Stimulated activated CD4-positive, alpha-beta T cell treated with anti-CD3 and anti-CD28 coated beads, Interleukin-1b, Interleukin-23, amount 100 ng/mL, for 4 hours (primary cell): Measurements from ENCODE around the gene ZC3H14.
A peak's percentile ranks its signal among the peaks of the same experiment; 100 is the strongest.

Experiments used
- DNase-seq, 2 donors: peaks; one replicate each; pipeline ENCODE4 v3.0.0-alpha.2; 2020; ENCODE audit warnings: low read depth in 2 of 2

Gene ZC3H14

GRCh38 chr14:88551094-88551870 is 11.6 kb upstream of the ZC3H14 start:
- peak; percentile 34 to 56 for DNase-seq

- DNase-seq, result no peak
Measured at GRCh38 chr14:88551980-88552431, 10.8 kb upstream of the ZC3H14 start.

GRCh38 chr14:88552876-88553275 is 10.0 kb upstream of the ZC3H14 start:
- DNase-seq, result no peak

- no peak for DNase-seq
Measured at GRCh38 chr14:88553886-88554456, 8.9 kb upstream of the ZC3H14 start.

GRCh38 chr14:88554457-88555286 is 8.2 kb upstream of the ZC3H14 start, which contains the start of gene PTPN21:
TSS of gene PTPN21 (minus strand) at chr14:88555007. CDS start at chr14:88550417, 4,590 bp downstream.
- DNase-seq, result peak in 1 of 2 donors; percentile 9

- no peak for DNase-seq
Measured at GRCh38 chr14:88556581-88556980, 6.3 kb upstream of the ZC3H14 start.

- no peak for DNase-seq
Measured at GRCh38 chr14:88559852-88560251, 3.0 kb upstream of the ZC3H14 start.

GRCh38 chr14:88562532-88562830 is 356 bp upstream of the ZC3H14 start:
- no peak for DNase-seq

- DNase-seq, result no peak
Measured at GRCh38 chr14:88563845-88564244, 1.0 kb downstream of the ZC3H14 start.

GRCh38 chr14:88565427-88565826 is 2.6 kb downstream of the ZC3H14 start:
- no peak for DNase-seq

- DNase-seq, result no peak
Measured at GRCh38 chr14:88568196-88568595, 5.4 kb downstream of the ZC3H14 start.

- DNase-seq, result no peak
Measured at GRCh38 chr14:88572117-88572516, 9.3 kb downstream of the ZC3H14 start.

GRCh38 chr14:88576222-88576621 is 13.4 kb downstream of the ZC3H14 start:
- DNase-seq, result no peak

- DNase-seq, result no peak
Measured at GRCh38 chr14:88584451-88584850, 21.6 kb downstream of the ZC3H14 start.

- DNase-seq, result no peak
Measured at GRCh38 chr14:88588081-88588480, 25.2 kb downstream of the ZC3H14 start.

GRCh38 chr14:88590173-88590572 is 27.3 kb downstream of the ZC3H14 start:
- DNase-seq, result no peak

GRCh38 chr14:88592031-88592430 is 29.2 kb downstream of the ZC3H14 start:
- DNase-seq, result no peak

GRCh38 chr14:88597038-88597437 is 34.2 kb downstream of the ZC3H14 start:
- no peak for DNase-seq

- no peak for DNase-seq
Measured at GRCh38 chr14:88597601-88598000, 34.8 kb downstream of the ZC3H14 start.

GRCh38 chr14:88598097-88598675 is 35.3 kb downstream of the ZC3H14 start:
- no peak for DNase-seq

- DNase-seq, result no peak
Measured at GRCh38 chr14:88599326-88599725, 36.5 kb downstream of the ZC3H14 start.

GRCh38 chr14:88599761-88600439 is 37.1 kb downstream of the ZC3H14 start:
- no peak for DNase-seq
